ENCODE results near the gene CEP57L1.

DNA sequence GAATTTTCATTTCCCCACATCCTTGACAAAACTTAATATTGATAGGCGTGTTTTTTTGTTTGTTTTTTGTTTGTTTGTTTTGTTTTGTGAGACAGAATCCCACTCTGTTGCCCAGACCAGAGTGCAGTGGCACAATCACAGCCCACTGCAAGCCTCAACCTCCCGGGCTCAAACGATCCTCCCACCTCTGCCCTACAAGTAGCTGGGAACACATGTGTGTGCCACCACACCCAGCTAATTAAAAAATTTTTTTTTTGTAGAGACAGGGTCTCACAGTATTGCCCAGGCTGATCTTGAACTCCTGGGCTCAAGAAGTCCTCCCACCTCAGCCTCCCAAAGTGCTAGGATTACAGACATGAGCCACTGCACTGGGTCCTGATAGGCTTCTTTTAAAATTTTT lies 9.2 kb downstream of the CEP57L1 start:
- TF ChIP-seq EZH2 (IDR thresholded peaks at IDR 0.05), result no peak
- TF ChIP-seq CTCF (IDR thresholded peaks at IDR 0.05 in 2 of 3, conservative IDR thresholded peaks at IDR 0.05 in 1 of 3; ENCODE audit: borderline replicate concordance in 1 of 3, insufficient read depth in 1 of 3, low read depth in 2 of 3, low read length in 2 of 3), result no peak
- no peak for TF ChIP-seq REST (IDR thresholded peaks at IDR 0.05; ENCODE audit: low read depth)
- TF ChIP-seq RAD21 (IDR thresholded peaks at IDR 0.05; ENCODE audit: low read depth), result no peak
- no peak for TF ChIP-seq SP1 (IDR thresholded peaks at IDR 0.05; ENCODE audit: low read depth)

Measured in HCT116 (cell line).